Activated naive CD8-positive, alpha-beta T cell treated with anti-CD3 and anti-CD28 coated beads, Interleukin-2, amount 50 U/mL, for 24 hours (primary cell): ENCODE data around the gene POLR2E.

Experiments
- ATAC-seq: fragments of 150-1000 bp; cut with Tn5 transposase; one replicate; pipeline ENCODE4 v1.10.0; 2021
- DNase-seq: peaks from one replicate; pipeline ENCODE4 v3.0.0; 2021
- H3K27ac Mint-ChIP-seq: one replicate; pipeline ENCODE4 v1.8.0; 2021; ENCODE audit warnings: mild to moderate bottlenecking, mixed read lengths
- H3K27me3 Mint-ChIP-seq: one replicate; pipeline ENCODE4 v1.8.0; 2021; ENCODE audit warnings: mixed read lengths
- H3K36me3 Mint-ChIP-seq: one replicate; pipeline ENCODE4 v1.8.0; 2021; ENCODE audit warnings: low read depth, mixed read lengths
- H3K4me1 Mint-ChIP-seq: one replicate; pipeline ENCODE4 v1.8.0; 2021; ENCODE audit warnings: mixed read lengths
- H3K4me3 Mint-ChIP-seq: one replicate; pipeline ENCODE4 v1.8.0; 2021; ENCODE audit warnings: mild to moderate bottlenecking, moderate library complexity, mixed read lengths
- H3K9me3 Mint-ChIP-seq: one replicate; pipeline ENCODE4 v1.8.0; 2021; ENCODE audit warnings: mixed read lengths

The POLR2E gene

DNA sequence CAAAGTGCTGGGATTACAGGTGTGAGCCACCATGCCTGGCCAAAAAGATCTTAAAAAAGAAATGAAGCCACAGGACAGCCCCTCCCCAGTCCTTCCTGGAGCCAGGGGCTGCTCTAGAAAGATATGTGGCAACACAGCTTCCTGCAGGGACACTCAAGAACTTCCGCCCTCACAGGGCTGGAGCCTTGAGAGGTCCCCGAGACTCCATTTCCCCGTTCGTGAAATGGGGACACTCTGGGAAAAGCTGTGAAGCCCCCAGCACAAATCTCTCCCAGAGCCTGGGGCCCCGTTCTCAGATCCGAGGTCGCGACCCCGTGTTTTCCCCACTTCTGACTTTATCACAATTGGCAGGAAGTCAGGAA lies 6.1 kb upstream of the POLR2E start:
- no peaks in the 10 kb centered on the region for H3K9me3 Mint-ChIP-seq
- peak overlapping the region; percentile 42 for H3K4me3 Mint-ChIP-seq
- DNase-seq (no peak), ATAC-seq (no peak)
- peaks cover 6% of the 10 kb centered on the region for H3K36me3 Mint-ChIP-seq
- peak overlapping the region; percentile 84 for H3K27ac Mint-ChIP-seq
- H3K27me3 Mint-ChIP-seq = no peaks in the 10 kb centered on the region
- H3K4me1 Mint-ChIP-seq = peaks cover 57% of the 10 kb centered on the region

DNA sequence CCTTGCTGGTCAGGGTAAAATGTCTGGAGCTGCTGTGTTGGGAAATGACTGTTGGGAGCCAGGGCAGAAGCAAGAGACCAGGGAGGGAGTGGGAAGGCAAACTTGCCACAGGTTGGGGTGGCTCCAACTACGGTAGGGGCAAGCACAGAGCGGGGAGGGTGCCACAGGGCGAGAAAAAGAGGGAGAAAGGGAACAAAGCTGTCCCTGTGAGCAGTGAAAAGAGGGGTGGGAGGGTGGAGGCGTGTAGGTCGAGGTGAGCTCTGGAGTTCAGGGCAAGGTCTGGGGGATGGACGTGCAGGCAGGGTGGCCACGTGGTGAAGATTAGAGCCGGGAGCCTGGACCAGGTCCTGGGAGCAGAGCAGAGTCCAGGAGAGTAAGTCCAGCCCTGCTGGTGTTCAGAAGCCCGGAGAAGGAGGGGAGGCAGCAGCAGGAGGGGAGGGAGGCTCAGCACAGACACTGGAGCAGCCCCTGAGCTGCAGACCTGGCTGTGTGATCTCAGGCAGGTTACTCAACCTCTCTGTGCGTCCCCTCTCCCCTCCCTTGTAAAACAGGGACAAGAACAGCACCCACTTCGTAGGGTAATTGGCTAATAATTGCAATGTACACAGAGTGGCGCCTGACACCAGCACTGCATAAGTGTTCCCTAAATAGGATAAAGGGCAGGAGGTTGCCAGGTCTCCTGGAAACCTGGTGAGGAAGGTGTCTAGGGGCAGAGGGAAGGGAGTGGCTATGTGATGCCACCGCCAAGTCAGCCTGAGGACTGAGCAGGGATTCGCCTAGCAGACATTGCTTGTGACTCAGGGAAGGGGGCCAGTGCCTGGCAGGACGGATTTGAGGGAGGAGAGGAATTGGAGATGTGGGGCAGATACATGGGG lies 3.2 kb upstream of the POLR2E start:
- Mint-ChIP-seq H3K4me3 (no peak overlapping the region), H3K27me3 (no peaks in the 10 kb centered on the region), H3K27ac (peak overlapping the region; percentile 63), H3K9me3 (no peaks in the 10 kb centered on the region), H3K4me1 (peaks cover 72% of the 10 kb centered on the region), H3K36me3 (peaks cover 8% of the 10 kb centered on the region)
- DNase-seq = no peak
- no peak for ATAC-seq

DNA sequence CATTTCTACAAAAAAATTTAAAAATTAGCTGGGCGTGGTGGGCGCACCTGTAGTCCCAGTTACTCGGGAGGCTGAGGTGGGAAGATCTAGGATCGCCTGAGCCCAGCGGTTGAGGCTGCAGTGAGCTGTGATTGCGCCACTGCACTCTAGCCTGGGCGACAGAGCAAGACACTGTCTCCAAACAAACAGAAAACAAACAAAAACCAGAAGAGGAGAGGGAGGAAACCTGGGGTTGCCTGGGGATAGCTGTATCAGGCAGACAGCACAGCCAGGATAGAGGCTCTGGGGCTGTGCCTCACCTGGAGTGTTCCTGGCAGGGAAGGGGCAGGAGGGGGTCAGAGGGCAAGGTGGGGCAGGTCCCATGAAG lies 2.6 kb upstream of the POLR2E start:
- Mint-ChIP-seq H3K27me3 (no peaks in the 10 kb centered on the region), H3K9me3 (no peaks in the 10 kb centered on the region), H3K4me3 (no peak overlapping the region), H3K4me1 (peaks cover 71% of the 10 kb centered on the region), H3K27ac (peak overlapping the region; percentile 49), H3K36me3 (peaks cover 8% of the 10 kb centered on the region)
- no peak for ATAC-seq
- DNase-seq = no peak

DNA sequence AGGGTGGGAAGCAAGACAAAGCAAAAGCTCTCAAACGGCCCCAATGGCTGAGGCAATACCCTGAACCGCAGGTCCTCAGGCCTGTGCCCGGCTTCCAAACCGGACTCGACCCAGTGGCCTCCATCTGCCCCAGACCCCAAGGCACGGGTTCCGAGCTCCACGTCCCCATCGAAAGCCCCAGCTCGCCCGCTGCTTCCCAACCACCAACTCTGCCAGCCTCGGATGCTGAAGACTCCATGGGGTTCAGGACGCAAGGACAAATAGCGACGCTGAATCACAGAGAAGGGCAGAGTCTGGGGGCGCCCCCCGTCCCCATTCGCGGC lies 559 bp downstream of the POLR2E start:
- Mint-ChIP-seq H3K36me3 (peaks cover 7% of the 10 kb centered on the region), H3K4me1 (peaks cover 57% of the 10 kb centered on the region)

DNA sequence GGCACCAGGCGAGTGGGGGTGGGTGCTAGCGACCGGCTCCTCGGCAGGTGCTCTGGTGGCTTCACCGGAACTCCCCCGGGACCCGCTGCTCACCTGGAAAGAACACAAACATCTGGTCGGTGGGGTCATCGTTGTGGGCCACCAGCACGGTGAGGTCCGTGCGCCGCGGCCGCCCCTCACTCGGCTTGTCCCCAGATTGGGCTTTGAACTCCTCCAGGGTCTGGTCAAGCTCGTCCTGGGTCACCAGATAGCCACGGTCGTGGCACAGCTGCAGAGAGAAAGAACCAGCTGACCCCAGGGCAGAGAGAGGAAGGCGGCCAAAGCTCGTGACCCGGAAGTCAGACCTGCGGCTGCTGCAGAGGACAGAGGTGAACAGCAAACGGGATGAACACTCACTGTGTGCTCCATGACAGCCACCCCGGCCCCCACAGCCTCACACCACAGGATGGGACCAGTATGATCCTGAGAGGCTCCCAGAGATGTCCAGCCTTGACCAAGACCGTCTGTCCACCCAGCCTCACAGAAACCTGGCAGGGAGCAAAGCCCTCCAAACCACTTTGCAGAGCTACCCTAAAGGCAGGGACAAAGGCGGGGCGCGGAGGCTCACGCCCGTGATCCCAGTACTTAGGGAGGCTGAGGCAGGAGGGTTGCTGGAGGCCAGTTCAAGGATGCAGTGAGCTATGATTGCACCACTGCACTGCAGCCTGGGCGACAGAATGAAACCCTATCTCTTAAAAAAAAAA lies 1.2 kb downstream of the POLR2E start:
- peak overlapping the region; percentile 95 for H3K27ac Mint-ChIP-seq
- H3K4me1 Mint-ChIP-seq = peaks cover 56% of the 10 kb centered on the region
- ATAC-seq (no peak), DNase-seq (no peak)
- peak overlapping the region; percentile 89 for H3K4me3 Mint-ChIP-seq
- no peaks in the 10 kb centered on the region for H3K9me3 Mint-ChIP-seq
- H3K36me3 Mint-ChIP-seq = peaks cover 6% of the 10 kb centered on the region
- no peaks in the 10 kb centered on the region for H3K27me3 Mint-ChIP-seq

More for the DNA sequence above, 559 bp downstream of the POLR2E start:
- Mint-ChIP-seq H3K27ac (peak overlapping the region; percentile 95), H3K9me3 (no peaks in the 10 kb centered on the region), H3K4me3 (peak overlapping the region; percentile 89), H3K27me3 (no peaks in the 10 kb centered on the region)
- DNase-seq (no peak), ATAC-seq (peak; percentile 0)

DNA sequence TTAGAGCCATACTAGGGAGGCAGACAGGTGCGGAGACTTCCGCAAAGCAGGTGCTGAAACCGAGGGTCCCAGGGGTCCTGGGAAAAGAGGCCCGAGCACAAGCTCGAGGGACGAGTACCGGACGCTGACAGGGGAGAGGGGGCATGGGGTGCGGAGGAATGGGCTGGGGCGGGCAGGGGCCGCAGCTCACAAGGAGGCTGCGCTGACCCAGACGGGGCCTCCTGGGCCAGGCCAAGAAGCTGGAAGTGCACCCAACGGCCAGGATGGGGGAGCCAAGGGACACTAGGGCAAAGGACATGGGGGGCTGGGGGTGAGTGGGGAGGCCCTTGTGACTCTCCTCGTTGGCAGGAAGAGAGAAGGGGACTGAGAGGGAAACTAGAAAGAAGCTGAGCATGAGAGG lies 1.8 kb downstream of the POLR2E start:
- ATAC-seq = no peak
- Mint-ChIP-seq H3K4me3 (peak overlapping the region; percentile 89), H3K27ac (peak overlapping the region; percentile 31), H3K27me3 (no peaks in the 10 kb centered on the region), H3K9me3 (no peaks in the 10 kb centered on the region), H3K4me1 (peaks cover 57% of the 10 kb centered on the region), H3K36me3 (peaks cover 9% of the 10 kb centered on the region)
- DNase-seq = no peak

DNA sequence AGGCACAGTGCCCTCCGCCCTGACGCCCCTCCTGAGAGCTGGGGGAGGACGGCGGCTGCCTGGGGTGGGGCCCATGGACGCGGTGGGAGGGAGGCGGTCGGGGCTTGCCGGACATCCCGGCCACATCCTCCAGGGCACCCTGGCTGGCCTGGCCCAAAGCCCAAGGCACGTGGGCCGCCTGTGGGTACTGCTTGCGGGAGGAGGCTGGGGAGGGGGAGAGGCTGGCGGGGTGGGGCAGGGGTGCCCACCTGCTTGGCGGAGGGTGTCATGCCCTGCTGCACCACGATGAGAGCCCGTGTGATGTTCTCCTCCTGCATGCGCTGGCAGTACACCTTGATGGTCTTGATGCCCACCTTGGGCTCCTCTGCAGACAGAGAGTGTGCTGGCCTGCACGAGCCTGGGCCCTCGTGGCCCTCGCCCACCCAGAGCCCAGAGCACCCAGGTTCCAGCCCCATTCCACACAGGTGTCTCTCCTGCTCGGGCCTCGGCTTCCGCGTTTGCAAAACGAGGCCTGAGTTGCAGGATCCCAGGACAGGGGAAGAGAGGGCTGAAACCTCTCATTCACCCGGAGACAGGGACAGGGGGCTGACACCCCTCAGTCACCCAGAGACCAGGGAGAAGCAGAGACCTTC lies 3.5 kb downstream of the POLR2E start:
- ATAC-seq (no peak), DNase-seq (no peak)
- H3K4me3 Mint-ChIP-seq = no peak overlapping the region
- no peaks in the 10 kb centered on the region for H3K9me3 Mint-ChIP-seq
- H3K36me3 Mint-ChIP-seq = peaks cover 18% of the 10 kb centered on the region
- H3K4me1 Mint-ChIP-seq = peaks cover 64% of the 10 kb centered on the region
- H3K27me3 Mint-ChIP-seq = no peaks in the 10 kb centered on the region
- no peak overlapping the region for H3K27ac Mint-ChIP-seq

DNA sequence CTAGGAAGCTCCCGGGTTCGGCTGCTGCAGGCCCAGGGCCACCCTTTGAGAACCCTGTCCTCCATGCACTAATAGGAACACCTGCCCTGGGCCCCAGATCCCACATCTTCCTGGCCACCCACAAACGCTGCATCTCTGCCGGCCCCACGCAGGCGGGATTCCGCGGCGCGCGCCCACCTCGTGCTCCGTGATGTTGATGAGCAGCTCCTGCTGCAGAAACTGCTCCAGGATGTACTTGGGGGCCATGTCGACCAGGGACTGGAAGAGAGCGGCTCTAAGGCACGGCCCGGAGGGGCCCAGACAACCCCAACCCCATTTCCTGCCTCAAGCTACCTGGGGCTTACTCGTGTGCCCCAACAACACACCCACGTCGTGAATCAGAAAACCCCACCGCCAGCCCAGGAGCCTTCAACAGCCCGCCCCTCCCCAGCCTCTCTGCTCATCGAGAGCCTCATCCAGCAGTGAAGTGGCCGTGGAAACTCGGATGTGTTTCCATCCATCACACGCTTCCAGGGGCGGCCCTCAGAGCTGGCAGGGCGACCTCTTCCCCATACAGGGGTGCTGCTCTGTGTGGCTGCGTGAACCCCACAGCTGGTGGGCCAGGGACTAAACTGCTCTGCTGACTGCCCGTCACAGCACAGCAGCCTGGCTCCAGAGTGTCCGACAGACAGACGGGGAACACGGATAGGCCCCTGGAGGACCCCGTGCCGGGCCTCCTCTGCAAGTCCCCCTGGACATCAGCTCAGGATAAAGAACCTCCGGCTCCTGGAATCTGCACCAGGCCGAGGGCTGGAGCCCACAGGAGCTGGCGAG lies 4.2 kb downstream of the POLR2E start:
- H3K4me1 Mint-ChIP-seq = peaks cover 62% of the 10 kb centered on the region

DNA sequence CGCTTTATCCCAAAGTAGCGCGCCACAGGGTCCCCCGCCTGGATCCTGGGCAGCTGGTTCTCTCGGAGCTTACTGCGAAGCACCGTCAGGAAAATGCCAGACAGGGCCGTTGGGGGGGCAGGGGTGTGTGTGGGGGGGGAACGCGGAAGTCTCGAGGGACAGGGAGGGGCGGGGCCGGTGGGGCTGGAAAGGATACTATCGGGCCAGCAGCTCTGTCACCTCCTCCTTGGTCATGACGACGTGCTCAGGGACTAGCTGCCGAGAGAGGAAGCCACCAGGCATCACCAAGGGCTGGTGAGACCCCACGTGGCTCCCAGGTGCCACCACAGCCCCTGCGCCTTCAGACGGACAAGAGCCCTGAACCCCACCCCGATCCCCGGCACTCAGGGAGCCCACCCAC lies 5.3 kb downstream of the POLR2E start:
- Mint-ChIP-seq H3K4me1 (peaks cover 55% of the 10 kb centered on the region), H3K9me3 (no peaks in the 10 kb centered on the region), H3K27me3 (no peaks in the 10 kb centered on the region), H3K4me3 (no peak overlapping the region), H3K36me3 (peaks cover 25% of the 10 kb centered on the region), H3K27ac (no peak overlapping the region)
- ATAC-seq (peak; percentile 22), DNase-seq (no peak)

More for the DNA sequence above, 4.2 kb downstream of the POLR2E start:
- ATAC-seq (peak; percentile 42), DNase-seq (peak; percentile 72)
- Mint-ChIP-seq H3K9me3 (no peaks in the 10 kb centered on the region), H3K4me3 (peak overlapping the region; percentile 34), H3K27ac (peak overlapping the region; percentile 46), H3K27me3 (no peaks in the 10 kb centered on the region), H3K36me3 (peaks cover 18% of the 10 kb centered on the region)

DNA sequence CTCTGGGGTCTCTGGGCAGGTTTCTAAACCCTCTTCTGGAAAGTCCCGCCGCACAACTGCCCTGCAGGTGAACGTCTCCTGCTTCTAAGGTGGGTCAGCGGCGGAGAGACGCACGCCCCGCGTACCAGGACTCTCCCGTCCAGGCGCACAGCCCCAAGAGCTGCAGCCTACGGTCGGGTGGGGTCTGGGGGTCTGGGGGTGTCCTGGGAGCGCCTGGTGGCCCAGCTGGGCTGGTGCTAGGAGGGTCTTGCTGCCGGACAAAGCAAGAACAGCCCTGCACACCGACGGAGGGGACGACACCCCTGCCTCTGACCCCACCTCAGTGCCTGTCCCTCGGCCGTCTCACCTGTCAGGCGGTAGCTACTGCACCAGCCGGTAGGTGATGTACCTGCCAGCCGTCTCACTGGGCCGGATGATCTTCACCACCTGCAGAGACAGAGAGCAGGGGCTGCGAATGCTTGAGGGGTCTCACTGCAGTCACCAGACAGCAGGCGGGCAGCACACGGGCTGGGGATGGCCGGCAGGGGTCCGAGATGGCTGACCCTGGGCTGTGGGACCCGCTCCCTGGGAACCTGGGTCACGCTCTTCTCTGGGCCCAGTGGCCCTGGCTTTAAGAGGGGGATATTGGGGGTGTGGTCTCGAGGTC lies 5.9 kb downstream of the POLR2E start:
- Mint-ChIP-seq H3K36me3 (peaks cover 25% of the 10 kb centered on the region), H3K9me3 (no peaks in the 10 kb centered on the region), H3K4me3 (no peak overlapping the region), H3K4me1 (peaks cover 59% of the 10 kb centered on the region), H3K27me3 (no peaks in the 10 kb centered on the region), H3K27ac (no peak overlapping the region)
- ATAC-seq (no peak), DNase-seq (no peak)

DNA sequence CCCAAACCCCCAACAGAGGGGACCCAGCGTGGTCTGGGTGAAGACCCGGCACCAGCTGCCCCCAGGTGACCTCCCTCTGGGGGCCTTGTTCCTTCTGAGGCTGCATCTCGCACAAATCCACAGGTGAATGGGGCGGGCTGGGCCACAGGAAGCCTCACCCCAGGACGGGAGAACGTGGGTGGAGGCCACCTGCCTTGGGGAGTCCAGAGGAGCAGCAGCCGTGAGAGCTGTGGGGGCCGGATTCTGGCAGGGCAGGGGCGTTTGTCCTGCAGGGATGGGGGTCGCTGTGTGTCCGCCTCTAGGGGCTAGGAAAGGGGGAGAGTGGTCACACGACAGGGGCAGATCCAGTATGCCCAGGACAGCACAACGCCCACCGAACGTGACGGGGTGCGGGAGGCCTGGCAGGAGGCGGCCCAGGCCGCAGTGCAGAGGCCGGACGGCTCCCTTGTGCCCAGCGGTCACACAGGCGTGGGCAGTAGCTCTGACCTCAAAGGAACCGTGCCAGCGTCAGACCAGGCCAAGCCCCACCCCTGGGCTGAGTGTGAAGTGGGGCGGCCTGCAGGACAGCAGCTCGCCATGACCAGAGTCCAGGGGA lies 6.7 kb downstream of the POLR2E start:
- ATAC-seq (no peak), DNase-seq (no peak)
- Mint-ChIP-seq H3K36me3 (peaks cover 27% of the 10 kb centered on the region), H3K4me3 (no peak overlapping the region), H3K9me3 (no peaks in the 10 kb centered on the region), H3K27me3 (no peaks in the 10 kb centered on the region), H3K27ac (peak overlapping the region; percentile 81), H3K4me1 (peaks cover 60% of the 10 kb centered on the region)

DNA sequence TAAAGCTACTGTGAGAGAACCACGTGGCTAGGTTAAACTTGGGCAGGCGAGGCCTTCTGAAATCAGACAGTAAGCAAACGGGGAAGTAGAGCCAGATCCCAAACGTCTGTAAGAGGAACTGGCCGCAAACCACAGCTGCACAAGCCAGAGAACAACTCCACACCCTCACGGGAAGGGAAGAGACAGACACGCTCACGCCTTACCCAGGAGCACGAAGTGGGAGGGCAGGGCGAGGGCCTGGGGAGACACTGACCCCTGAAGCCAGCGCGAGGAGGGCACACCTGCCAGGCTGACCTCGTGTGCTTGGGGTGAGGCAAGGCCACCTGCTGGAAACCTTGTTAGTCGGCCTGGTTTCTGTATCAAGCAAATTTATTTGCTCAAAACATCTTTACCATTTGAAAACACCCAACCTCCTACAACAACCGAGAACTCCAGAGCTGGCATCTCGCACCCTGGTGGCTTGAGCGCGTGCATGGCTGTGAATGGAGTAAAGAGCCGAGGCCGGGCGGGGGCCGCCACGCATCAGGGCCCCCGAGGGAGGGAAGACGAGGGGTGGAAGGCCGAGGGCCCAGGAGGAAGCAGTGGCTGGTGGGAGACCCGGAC lies 7.3 kb downstream of the POLR2E start:
- Mint-ChIP-seq H3K27me3 (no peaks in the 10 kb centered on the region), H3K4me1 (peaks cover 55% of the 10 kb centered on the region)
- DNase-seq = no peak

DNA sequence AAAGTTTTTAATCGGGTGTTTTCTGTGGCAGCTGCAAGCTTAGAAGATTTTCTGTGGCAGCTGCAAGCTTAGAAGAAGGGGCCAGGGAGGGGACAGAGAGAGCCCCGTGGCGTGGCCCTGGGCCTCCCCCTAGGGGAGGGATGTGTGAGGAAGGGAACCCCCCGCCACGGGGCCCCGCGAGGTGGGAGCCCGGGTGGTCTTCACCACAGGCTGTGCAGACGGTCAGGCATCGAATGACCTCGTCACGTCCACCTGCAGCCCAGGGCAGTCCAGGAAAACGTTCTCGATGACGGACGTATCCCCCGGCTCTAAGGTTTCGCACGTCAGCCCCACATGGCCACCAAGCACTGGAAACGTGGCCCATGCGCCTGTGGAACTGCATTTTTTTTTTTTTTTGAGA lies 8.6 kb downstream of the POLR2E start:
- no peak overlapping the region for H3K27ac Mint-ChIP-seq
- no peak overlapping the region for H3K4me3 Mint-ChIP-seq
- peaks cover 32% of the 10 kb centered on the region for H3K36me3 Mint-ChIP-seq
- no peak for DNase-seq
- H3K9me3 Mint-ChIP-seq = no peaks in the 10 kb centered on the region
- no peak for ATAC-seq
- H3K27me3 Mint-ChIP-seq = no peaks in the 10 kb centered on the region
- H3K4me1 Mint-ChIP-seq = peaks cover 51% of the 10 kb centered on the region

More for the DNA sequence above, 7.3 kb downstream of the POLR2E start:
- peak overlapping the region; percentile 49 for H3K4me3 Mint-ChIP-seq
- H3K9me3 Mint-ChIP-seq = no peaks in the 10 kb centered on the region
- peaks cover 28% of the 10 kb centered on the region for H3K36me3 Mint-ChIP-seq
- peak overlapping the region; percentile 81 for H3K27ac Mint-ChIP-seq
- peak; percentile 8 for ATAC-seq
